Dendritic cell treated with granulocyte-macrophage colony-stimulating factor and Interleukin-4, amounts not matched to agents 40 ng/mL and 50 ng/mL, for 4 days (primary cell): ENCODE measurements around the gene CEP85L.

ENCODE experiments used
- H3K27ac Mint-ChIP-seq: one replicate; pipeline ENCODE4 v1.8.0; 2022; ENCODE audit warnings: mild to moderate bottlenecking, mixed read lengths
- H3K27me3 Mint-ChIP-seq: one replicate; pipeline ENCODE4 v1.8.0; 2022; ENCODE audit warnings: mild to moderate bottlenecking, mixed read lengths
- H3K36me3 Mint-ChIP-seq: one replicate; pipeline ENCODE4 v1.8.0; 2022; ENCODE audit warnings: low read depth, mixed read lengths
- H3K4me1 Mint-ChIP-seq: one replicate; pipeline ENCODE4 v1.8.0; 2022; ENCODE audit warnings: low read depth, mixed read lengths
- H3K4me3 Mint-ChIP-seq: one replicate; pipeline ENCODE4 v1.8.0; 2022; ENCODE audit warnings: mild to moderate bottlenecking, moderate library complexity, mixed read lengths
- H3K9me3 Mint-ChIP-seq: one replicate; pipeline ENCODE4 v1.8.0; 2022; ENCODE audit warnings: mixed read lengths
- intact Hi-C: fragments of 100-400 bp; cut with micrococcal nuclease; formaldehyde crosslinking; loops from one replicate; pipeline ENCODE4 v1.15.0; 2022

CEP85L gene

DNA sequence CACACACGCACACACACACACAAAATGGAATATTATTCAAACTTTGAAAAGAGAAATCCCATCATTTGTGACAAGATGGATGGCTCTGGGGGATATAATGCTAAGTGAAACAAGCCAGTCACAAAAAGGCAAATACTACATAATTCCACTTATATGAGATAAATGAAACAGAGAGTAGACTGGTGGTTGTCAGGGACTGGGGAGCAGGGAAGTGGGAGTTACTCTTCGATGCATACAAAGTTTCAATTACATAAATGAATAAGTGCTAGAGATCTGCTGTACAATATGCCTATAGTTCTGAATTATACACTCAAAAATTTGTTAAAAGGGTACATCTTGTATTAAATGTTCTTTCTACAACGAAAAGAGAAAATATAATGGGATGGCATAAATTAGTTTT, 161.4 kb downstream of the CEP85L start:
- H3K4me1 Mint-ChIP-seq: peaks cover 6% of the 10 kb centered on the region
- no peaks in the 10 kb centered on the region for H3K27me3 Mint-ChIP-seq
- intact Hi-C loops: no loop called here
- no peak overlapping the region for H3K4me3 Mint-ChIP-seq
- no peak overlapping the region for H3K27ac Mint-ChIP-seq
- peaks cover 79% of the 10 kb centered on the region for H3K36me3 Mint-ChIP-seq
- H3K9me3 Mint-ChIP-seq: peaks cover 28% of the 10 kb centered on the region

DNA sequence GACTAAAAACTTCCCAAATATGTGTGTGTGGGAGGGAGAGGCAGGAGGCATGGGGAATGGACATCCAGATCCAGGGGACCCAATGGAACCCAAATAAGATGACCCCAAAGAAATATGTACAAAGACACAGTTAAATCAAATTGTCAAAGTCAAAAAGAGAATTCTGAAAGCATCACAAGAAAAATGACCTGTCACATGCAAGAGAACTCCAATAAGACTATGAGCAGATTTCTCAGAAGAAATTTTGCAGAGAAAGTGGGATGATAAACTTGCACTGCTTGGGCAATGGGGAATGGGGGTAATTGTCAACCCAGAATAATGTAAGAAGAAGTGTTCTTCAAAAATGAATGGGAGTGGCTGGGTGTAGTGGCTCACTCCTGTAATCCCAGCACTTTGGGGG, 162.8 kb downstream of the CEP85L start:
- H3K27me3 Mint-ChIP-seq: no peaks in the 10 kb centered on the region
- H3K4me1 Mint-ChIP-seq: peaks cover 6% of the 10 kb centered on the region
- H3K36me3 Mint-ChIP-seq: peaks cover 71% of the 10 kb centered on the region
- no peak overlapping the region for H3K27ac Mint-ChIP-seq
- no peak overlapping the region for H3K4me3 Mint-ChIP-seq
- intact Hi-C loops: no loop called here
- peaks cover 28% of the 10 kb centered on the region for H3K9me3 Mint-ChIP-seq

DNA sequence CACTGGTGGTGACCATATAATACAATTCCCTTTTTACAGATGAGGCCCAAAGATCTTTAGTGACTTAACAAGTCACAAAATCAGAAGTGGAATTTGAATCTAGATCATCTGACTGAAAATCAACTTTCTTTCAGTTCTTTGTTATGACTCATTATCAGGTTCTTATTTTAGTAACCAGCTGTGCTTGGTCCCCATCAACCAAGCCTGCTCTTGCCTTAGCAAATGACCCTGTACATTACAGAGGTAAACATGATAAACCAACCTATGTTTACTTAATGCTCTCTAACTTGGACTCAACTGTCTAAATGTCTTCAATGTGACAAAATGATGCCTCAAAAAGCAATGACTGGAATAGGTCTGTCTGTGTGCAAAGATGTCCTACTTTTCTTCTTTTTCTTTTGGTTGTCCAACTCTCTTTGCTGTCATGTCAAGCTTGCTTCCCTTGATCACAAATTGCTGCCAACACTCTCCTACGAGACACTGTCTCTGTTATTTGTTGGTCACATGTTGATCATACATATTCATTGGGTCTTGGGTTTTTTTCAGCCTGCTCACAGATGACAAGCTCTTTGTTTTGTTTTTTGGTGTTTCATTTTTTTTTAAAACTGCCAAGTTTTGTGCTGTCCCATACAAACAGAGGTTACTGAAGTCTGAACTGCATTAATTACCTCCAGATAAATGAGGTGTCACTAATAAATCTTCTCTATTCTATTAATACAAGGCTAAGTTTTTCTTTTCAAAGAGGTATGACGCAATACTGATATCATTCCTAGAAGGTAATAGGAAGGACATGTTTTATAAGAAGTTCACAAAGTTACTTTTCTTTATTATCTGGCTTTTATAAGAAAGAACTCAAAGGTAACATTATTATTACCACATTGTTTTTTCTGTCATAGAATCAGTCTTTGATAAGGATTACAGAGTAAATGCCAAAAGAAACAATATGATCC, 165.5 kb downstream of the CEP85L start:
- Mint-ChIP-seq H3K36me3 (peaks cover 62% of the 10 kb centered on the region), H3K4me1 (peaks cover 6% of the 10 kb centered on the region), H3K9me3 (peaks cover 28% of the 10 kb centered on the region), H3K4me3 (no peak overlapping the region), H3K27ac (no peak overlapping the region), H3K27me3 (no peaks in the 10 kb centered on the region)
- intact Hi-C loops: no loop called here

DNA sequence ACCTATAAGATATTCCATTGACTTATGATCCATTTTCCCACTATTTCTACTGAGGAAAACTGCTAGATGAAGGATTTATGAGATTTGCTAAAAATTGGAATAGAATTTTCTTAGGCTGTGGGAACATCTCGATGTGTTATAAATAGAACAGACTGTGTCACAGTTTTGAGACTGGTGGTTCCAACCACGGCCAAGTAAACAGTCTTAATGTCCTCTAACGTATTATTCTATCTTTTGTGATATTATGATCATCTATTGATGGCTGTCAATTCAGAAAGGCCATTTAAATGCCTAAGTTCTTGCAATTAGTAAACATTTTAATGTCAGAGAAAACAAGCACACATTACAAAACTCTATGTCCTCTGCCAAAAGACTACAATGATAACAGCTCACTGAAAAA, 174.8 kb downstream of the CEP85L start:
- intact Hi-C loops: no loop called here
- no peaks in the 10 kb centered on the region for H3K27me3 Mint-ChIP-seq
- no peak overlapping the region for H3K27ac Mint-ChIP-seq
- H3K4me1 Mint-ChIP-seq: no peaks in the 10 kb centered on the region
- no peaks in the 10 kb centered on the region for H3K9me3 Mint-ChIP-seq
- no peak overlapping the region for H3K4me3 Mint-ChIP-seq
- peaks cover 32% of the 10 kb centered on the region for H3K36me3 Mint-ChIP-seq

DNA sequence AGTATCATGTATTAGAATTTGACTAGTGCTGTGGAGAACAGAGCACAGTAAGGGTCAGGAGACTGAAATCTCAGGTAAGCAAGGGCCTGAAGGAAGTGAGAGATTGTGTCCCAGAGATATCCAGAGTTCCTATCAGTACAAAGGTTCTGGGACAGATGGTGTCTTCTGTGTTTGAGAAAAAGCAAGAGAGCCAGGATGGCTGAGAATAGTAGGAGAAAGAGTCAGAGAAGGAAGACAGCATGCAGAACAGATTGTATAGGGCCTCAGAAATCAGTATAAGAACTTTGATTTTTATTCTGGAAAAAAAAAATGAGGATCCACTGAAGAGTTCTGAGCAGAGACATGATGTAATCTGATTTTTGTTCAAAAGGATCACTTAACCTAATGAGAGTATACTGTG, 178.1 kb downstream of the CEP85L start:
- H3K36me3 Mint-ChIP-seq: peaks cover 41% of the 10 kb centered on the region
- no peaks in the 10 kb centered on the region for H3K4me1 Mint-ChIP-seq
- H3K27me3 Mint-ChIP-seq: no peaks in the 10 kb centered on the region
- no peak overlapping the region for H3K4me3 Mint-ChIP-seq
- no peaks in the 10 kb centered on the region for H3K9me3 Mint-ChIP-seq
- intact Hi-C loops: no loop called here
- no peak overlapping the region for H3K27ac Mint-ChIP-seq

DNA sequence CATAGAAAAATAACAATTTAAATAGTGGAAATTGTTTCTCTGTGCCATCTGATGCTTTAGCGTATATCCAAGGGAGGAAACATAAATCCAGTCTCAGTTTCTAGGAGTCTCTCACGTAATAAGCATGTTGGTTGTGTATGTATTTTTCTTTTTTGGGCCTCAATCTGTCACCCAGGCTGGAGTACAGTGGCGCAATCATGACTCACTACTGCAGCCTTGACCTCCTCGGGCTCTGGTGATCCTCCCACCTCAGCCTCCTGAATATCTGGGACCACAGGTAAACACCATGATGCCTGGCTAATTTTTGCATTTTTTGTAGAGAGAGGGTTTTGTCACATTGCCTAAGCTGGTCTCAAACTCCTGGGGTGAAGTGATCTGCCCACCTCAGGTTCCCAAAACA, 181.9 kb downstream of the CEP85L start:
- H3K36me3 Mint-ChIP-seq: peaks cover 70% of the 10 kb centered on the region
- intact Hi-C loops: no loop called here
- no peak overlapping the region for H3K4me3 Mint-ChIP-seq
- no peaks in the 10 kb centered on the region for H3K4me1 Mint-ChIP-seq
- H3K9me3 Mint-ChIP-seq: no peaks in the 10 kb centered on the region
- no peaks in the 10 kb centered on the region for H3K27me3 Mint-ChIP-seq
- no peak overlapping the region for H3K27ac Mint-ChIP-seq

DNA sequence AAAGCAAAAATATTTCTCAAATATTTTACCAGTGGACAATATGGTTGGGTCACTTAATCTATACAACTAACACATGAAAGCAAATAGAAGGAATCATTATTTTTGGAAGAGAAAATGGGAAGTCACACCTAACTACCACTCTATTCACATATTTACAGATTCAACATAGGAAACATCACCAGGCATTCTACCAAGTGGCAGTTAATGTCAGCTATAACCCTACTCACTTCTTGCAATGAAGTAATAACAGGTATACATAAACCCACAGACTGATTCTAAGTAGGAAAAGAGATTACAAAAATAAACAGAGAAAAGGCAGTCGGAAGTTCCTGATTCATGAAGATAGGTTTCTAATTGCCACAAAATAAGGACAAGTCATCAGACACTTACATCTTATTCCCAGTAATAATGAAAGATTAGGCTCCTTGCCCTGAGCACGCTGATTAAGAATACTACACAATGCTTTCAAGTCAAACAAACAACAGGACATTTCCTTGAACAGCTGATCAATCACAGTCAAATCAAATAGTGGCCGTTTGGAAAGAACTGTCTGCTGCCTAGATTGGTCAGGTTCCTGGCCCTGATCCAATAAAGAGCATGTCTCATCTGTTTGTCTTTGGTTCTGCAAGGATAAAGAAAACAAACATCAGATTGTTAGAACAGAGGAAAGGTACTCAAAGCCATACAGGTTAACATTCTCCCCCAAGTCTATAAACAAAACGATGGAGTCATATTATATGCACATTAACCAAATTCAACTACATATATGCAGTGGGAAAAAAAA, 182.5 kb downstream of the CEP85L start:
- intact Hi-C loops: no loop called here
- Mint-ChIP-seq H3K27ac (no peak overlapping the region), H3K27me3 (no peaks in the 10 kb centered on the region), H3K36me3 (peaks cover 71% of the 10 kb centered on the region), H3K9me3 (no peaks in the 10 kb centered on the region), H3K4me3 (no peak overlapping the region), H3K4me1 (no peaks in the 10 kb centered on the region)

DNA sequence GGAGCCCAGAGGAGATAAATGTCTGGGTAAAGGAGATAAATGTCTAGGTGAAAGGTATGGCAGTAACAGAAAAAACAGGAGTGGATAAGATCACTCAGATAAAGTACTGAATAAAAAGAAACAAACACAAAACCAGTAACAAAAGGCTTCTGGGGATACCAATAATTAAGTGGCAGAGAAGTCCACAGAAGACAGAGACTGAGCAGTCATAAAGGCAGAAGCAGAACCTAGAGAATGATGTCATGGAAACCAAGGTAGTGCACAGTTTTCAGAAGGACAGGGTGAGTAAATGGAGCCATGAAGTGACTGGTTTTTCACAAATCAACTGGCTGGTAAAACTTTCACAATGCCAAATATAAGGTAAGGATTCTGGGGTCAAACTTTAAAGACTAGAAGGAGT, 184.2 kb downstream of the CEP85L start:
- H3K4me3 Mint-ChIP-seq: no peak overlapping the region
- intact Hi-C loops: no loop called here
- no peak overlapping the region for H3K27ac Mint-ChIP-seq
- peaks cover 62% of the 10 kb centered on the region for H3K36me3 Mint-ChIP-seq
- H3K4me1 Mint-ChIP-seq: no peaks in the 10 kb centered on the region
- no peaks in the 10 kb centered on the region for H3K9me3 Mint-ChIP-seq
- no peaks in the 10 kb centered on the region for H3K27me3 Mint-ChIP-seq

DNA sequence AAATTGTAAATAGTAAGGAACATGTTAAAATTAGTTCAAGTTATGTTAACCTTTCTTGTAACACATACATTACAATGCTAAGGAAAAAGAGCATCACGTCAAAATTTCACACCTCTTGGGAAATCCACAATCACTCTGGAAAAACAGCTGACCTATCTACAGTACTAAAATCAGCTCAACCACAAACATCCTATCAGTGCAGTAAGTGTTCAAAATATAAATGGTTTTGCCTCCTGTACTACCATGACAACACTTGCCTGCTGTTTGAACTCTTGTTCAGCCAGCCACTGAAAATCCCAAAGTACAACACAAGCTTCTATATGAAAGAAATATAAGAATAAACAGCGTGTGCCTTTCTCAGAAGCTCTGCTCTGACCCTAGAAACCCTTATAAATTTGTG, 186.8 kb downstream of the CEP85L start:
- no peaks in the 10 kb centered on the region for H3K9me3 Mint-ChIP-seq
- peaks cover 51% of the 10 kb centered on the region for H3K36me3 Mint-ChIP-seq
- H3K27me3 Mint-ChIP-seq: no peaks in the 10 kb centered on the region
- no peak overlapping the region for H3K27ac Mint-ChIP-seq
- H3K4me1 Mint-ChIP-seq: no peaks in the 10 kb centered on the region
- H3K4me3 Mint-ChIP-seq: no peak overlapping the region
- intact Hi-C loops: no loop called here

DNA sequence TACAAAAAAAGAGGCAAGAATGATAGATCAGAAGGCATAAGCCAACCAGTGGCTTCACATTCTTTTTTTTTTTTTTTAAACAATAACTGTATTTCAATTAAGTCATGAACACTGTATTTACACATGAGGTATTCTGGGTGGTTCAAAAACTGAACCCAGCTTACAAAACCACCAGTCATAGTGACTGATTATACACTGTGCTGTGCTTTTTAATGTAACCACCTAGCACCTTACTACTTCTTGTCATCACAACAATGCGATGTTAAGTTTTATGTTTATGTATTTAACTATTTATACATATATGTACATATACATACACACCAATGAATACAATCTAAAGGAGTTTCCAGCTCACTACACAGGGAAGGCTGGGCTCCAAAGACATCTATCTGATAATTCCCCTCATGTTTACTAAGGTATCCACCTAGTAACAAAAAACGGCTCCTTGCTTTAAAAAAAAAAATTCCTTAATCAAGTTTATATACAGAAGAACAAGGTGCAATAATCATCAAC, 190.4 kb downstream of the CEP85L start:
- H3K4me3 Mint-ChIP-seq: no peak overlapping the region
- no peak overlapping the region for H3K27ac Mint-ChIP-seq
- no peaks in the 10 kb centered on the region for H3K9me3 Mint-ChIP-seq
- peaks cover 16% of the 10 kb centered on the region for H3K36me3 Mint-ChIP-seq
- H3K4me1 Mint-ChIP-seq: no peaks in the 10 kb centered on the region
- intact Hi-C loops: no loop called here
- H3K27me3 Mint-ChIP-seq: no peaks in the 10 kb centered on the region

DNA sequence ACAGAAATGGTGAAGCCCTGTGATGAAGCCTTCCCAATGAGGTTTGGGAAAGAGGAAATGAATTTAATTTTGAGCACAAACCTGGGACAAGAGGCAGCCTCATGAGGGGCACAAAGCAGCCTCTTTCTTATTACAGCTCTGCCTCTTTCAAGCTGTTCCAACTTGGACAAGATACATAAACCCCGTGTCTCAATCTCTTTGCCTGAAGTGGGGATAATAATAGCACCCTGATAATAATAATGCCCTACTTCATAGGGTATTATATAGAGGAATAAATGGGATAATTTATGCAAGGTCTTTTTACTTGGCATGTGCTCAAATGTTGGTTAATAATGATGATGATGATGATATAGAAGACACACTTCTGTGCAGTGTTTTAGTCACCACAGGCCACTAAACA, 194.4 kb downstream of the CEP85L start:
- H3K9me3 Mint-ChIP-seq: peaks cover 29% of the 10 kb centered on the region
- H3K4me1 Mint-ChIP-seq: no peaks in the 10 kb centered on the region
- H3K36me3 Mint-ChIP-seq: no peaks in the 10 kb centered on the region
- H3K4me3 Mint-ChIP-seq: no peak overlapping the region
- no peaks in the 10 kb centered on the region for H3K27me3 Mint-ChIP-seq
- H3K27ac Mint-ChIP-seq: no peak overlapping the region
- intact Hi-C loops: no loop called here

DNA sequence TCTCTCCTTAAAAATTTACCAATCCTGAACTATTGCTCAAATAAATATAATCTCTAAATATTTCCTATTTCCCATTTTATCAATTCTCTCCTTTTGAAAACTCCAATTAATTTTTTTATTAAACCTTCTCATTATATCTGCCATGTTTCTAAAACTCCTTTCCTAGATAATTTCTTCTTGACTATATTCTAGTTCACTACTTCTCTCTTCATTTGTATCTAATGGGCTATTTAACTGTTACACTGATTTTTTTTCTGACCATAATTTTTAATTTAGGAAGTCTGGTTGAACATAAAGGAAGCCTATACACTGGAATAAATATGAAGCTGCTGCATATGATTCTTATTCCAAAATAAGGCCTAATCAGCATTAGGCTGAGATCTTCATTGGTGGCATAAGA, 199.6 kb downstream of the CEP85L start:
- Mint-ChIP-seq H3K27ac (no peak overlapping the region), H3K27me3 (no peaks in the 10 kb centered on the region), H3K36me3 (no peaks in the 10 kb centered on the region), H3K4me1 (no peaks in the 10 kb centered on the region), H3K4me3 (no peak overlapping the region), H3K9me3 (peaks cover 52% of the 10 kb centered on the region)
- intact Hi-C loops: no loop called here

DNA sequence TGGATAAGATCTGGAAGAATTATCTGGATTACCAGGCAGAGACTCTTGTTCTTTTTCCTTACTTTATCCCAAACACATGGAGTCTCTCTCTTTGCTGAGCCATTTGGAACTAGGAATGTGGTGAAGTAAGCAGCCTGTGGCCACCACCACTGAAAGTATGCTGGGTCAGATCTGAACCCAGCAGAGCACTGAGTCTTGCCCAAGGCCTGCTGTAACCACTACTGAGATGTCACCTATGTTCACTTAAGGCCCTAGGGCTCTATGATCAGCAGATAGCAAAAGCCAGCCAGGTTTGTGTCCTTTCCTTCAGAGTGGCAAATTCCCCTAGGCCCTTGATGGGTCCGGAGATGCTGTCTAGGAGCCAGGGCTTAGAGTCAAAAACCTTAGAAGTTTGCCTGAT, 206.6 kb downstream of the CEP85L start:
- intact Hi-C loops: no loop called here
- Mint-ChIP-seq H3K4me1 (no peaks in the 10 kb centered on the region), H3K27me3 (no peaks in the 10 kb centered on the region), H3K36me3 (no peaks in the 10 kb centered on the region), H3K27ac (no peak overlapping the region), H3K9me3 (peaks cover 61% of the 10 kb centered on the region), H3K4me3 (no peak overlapping the region)

DNA sequence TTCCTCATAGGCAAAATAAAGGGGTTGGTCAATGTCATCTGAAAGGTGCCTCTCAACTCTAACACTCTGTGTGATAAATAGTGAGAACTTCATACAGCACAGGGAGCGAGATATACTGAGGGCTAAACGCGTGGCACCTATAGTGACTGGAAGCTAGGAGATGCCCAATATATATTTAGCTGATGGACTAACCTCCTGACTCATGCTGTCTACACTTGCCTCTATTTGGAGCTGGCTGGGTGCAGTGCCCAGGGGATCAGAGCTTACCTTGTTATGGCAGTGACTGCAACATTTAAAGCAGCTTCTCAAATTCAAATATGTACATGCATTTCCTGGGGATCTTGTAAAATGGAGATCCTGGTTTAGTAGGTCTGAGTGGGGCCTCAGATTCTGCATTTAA, 214.9 kb downstream of the CEP85L start:
- intact Hi-C loops: no loop called here
- Mint-ChIP-seq H3K36me3 (no peaks in the 10 kb centered on the region), H3K27me3 (no peaks in the 10 kb centered on the region), H3K9me3 (peaks cover 13% of the 10 kb centered on the region), H3K27ac (no peak overlapping the region), H3K4me1 (no peaks in the 10 kb centered on the region), H3K4me3 (no peak overlapping the region)
